Measurements from ENCODE around the gene SEMA3F.

The SEMA3F gene

GRCh38 chr3:50173685-50174516 is 18.8 kb downstream of the SEMA3F start:
- DNase-seq = no peak

GRCh38 chr3:50174517-50174895 is 19.4 kb downstream of the SEMA3F start:
- DNase-seq = no peak

- no peak for DNase-seq
Measured at GRCh38 chr3:50174947-50175524, 19.9 kb downstream of the SEMA3F start.

GRCh38 chr3:50177346-50177745 is 22.2 kb downstream of the SEMA3F start:
- DNase-seq = no peak

GRCh38 chr3:50179710-50180109 is 24.6 kb downstream of the SEMA3F start:
- no peak for DNase-seq

- DNase-seq = no peak
Measured at GRCh38 chr3:50181985-50182384, 26.9 kb downstream of the SEMA3F start.

GRCh38 chr3:50182533-50183099 is 27.5 kb downstream of the SEMA3F start:
- no peak for DNase-seq

GRCh38 chr3:50183755-50184154 is 28.6 kb downstream of the SEMA3F start:
- no peak for DNase-seq

GRCh38 chr3:50184242-50184978 is 29.3 kb downstream of the SEMA3F start:
- no peak for DNase-seq

- DNase-seq = no peak
Measured at GRCh38 chr3:50185230-50185629, 30.1 kb downstream of the SEMA3F start.

GRCh38 chr3:50186096-50186495 is 31.0 kb downstream of the SEMA3F start:
- no peak for DNase-seq

GRCh38 chr3:50187750-50188149 is 32.6 kb downstream of the SEMA3F start:
- no peak for DNase-seq

- DNase-seq = peak; percentile 39
Measured at GRCh38 chr3:50189274-50189673, 34.1 kb downstream of the SEMA3F start.

GRCh38 chr3:50189989-50190388 is 34.9 kb downstream of the SEMA3F start:
- DNase-seq = no peak

- DNase-seq = no peak
Measured at GRCh38 chr3:50190936-50191660, 36.0 kb downstream of the SEMA3F start, which contains the start of gene GNAT1. Gene GNAT1, plus strand, starts transcription at chr3:50191610. Its CDS starts 116 bp downstream, at chr3:50191726.

- DNase-seq = no peak
Measured at GRCh38 chr3:50192124-50192523, 37.0 kb downstream of the SEMA3F start.

- peak; percentile 36 for DNase-seq
Measured at GRCh38 chr3:50192689-50193141, 37.6 kb downstream of the SEMA3F start.

GRCh38 chr3:50193286-50193685 is 38.2 kb downstream of the SEMA3F start:
- no peak for DNase-seq

- no peak for DNase-seq
Measured at GRCh38 chr3:50193746-50194127, 38.6 kb downstream of the SEMA3F start.

GRCh38 chr3:50194128-50194902 is 39.2 kb downstream of the SEMA3F start:
- DNase-seq = peak; percentile 23

- DNase-seq = no peak
Measured at GRCh38 chr3:50194903-50195500, 39.9 kb downstream of the SEMA3F start.

Data from NCI-H345 (cell line).